Left renal pelvis (tissue), 4 donors: ENCODE measurements around the gene ATG3. TPM values are rescaled to one million over a fixed set of nuclear protein-coding genes. Genes with fewer than 3 reads are reported as not detected.
"Not testable (repeated sequence)": the region's sequence is repeated elsewhere in the genome, so short reads cannot be mapped to it uniquely, and the experiment has no call there.

Experiments used
- DNase-seq, 4 donors: peaks; one replicate each; pipeline ENCODE4 v3.0.0-alpha.2; 2013; ENCODE audit warnings: low read depth in 4 of 4, low spot score in 3 of 4
- polyA plus RNA-seq, 4 donors: library from polyadenylated mRNA; unstranded; fragments of 120-200 nt; gene quantifications; one replicate each; pipeline ENCODE4 v1.2.1, GENCODE V29; 2013; ENCODE audit not compliant: insufficient read length in 4 of 4

ATG3 gene
- polyA plus RNA-seq, 4 donors, result 41.6 to 59.5 (median 47.0) TPM

- DNase-seq, result not testable (repeated sequence)
These were observed 2.6 kb upstream of the ATG3 start for GRCh38 chr3:112564247-112564939.

- DNase-seq, result peak in 1 of 4 donors; percentile 47
These were observed 353 bp downstream of the ATG3 start for GRCh38 chr3:112561484-112561733.

GRCh38 chr3:112560721-112561483, 860 bp downstream of the ATG3 start:
- peak; percentile 60 to 79 (median 70) for DNase-seq

- no peak for DNase-seq
These were observed 1.5 kb downstream of the ATG3 start for GRCh38 chr3:112560307-112560706.

- DNase-seq, result no peak
These were observed 3.8 kb downstream of the ATG3 start for GRCh38 chr3:112557976-112558375.

GRCh38 chr3:112555535-112556170, 6.1 kb downstream of the ATG3 start:
- no peak for DNase-seq

- no peak for DNase-seq
These were observed 10.9 kb downstream of the ATG3 start for GRCh38 chr3:112550859-112551258.

GRCh38 chr3:112546216-112546759, 15.5 kb downstream of the ATG3 start:
- DNase-seq, result no peak

- DNase-seq, result no peak
These were observed 21.7 kb downstream of the ATG3 start for GRCh38 chr3:112539825-112540650.

GRCh38 chr3:112531358-112531781, 30.4 kb downstream of the ATG3 start:
- peak in 1 of 4 donors; percentile 5 for DNase-seq

- no peak for DNase-seq
These were observed 31.2 kb downstream of the ATG3 start for GRCh38 chr3:112530573-112530972.

GRCh38 chr3:112524127-112524526, 37.6 kb downstream of the ATG3 start:
- not testable (repeated sequence) for DNase-seq

- peak; percentile 26 to 39 (median 35) for DNase-seq
These were observed 42.2 kb downstream of the ATG3 start for GRCh38 chr3:112519424-112520001.

- not testable (repeated sequence) for DNase-seq
These were observed 42.8 kb downstream of the ATG3 start for GRCh38 chr3:112518970-112519369.

GRCh38 chr3:112514527-112515128, 47.1 kb downstream of the ATG3 start:
- no peak for DNase-seq

- no peak for DNase-seq
These were observed 49.4 kb downstream of the ATG3 start for GRCh38 chr3:112512320-112512719.

GRCh38 chr3:112508860-112509259, 52.9 kb downstream of the ATG3 start:
- no peak for DNase-seq

GRCh38 chr3:112508261-112508660, 53.5 kb downstream of the ATG3 start:
- no peak for DNase-seq

- DNase-seq, result no peak
These were observed 55.9 kb downstream of the ATG3 start for GRCh38 chr3:112505907-112506306.

- DNase-seq, result no peak
These were observed 57.6 kb downstream of the ATG3 start for GRCh38 chr3:112504123-112504522.
